GM18507 (cell line): ENCODE data around the gene MC1R.
"Not testable (repeated sequence)": the region's sequence is repeated elsewhere in the genome, so short reads cannot be mapped to it uniquely, and the experiment has no call there.

Experiments
- DNase-seq: peaks from one replicate; pipeline ENCODE4 v3.0.0; 2011; ENCODE audit warnings: low read depth; ENCODE audit not compliant: insufficient read length; ENCODE audit errors: extremely low spot score
- FAIRE-seq: peaks from 2 replicates; lab custom pipeline; 2011; peaks lifted over from hg19 to GRCh38; lab: Jason Lieb, UNC

MC1R gene

GRCh38 chr16:89918453-89919347 lies at the start of gene MC1R:
TSS of gene MC1R (plus strand) at chr16:89918862. CDS start at chr16:89919259, 397 bp downstream.
- FAIRE-seq (peak; percentile 24), DNase-seq (no peak)

- no peak for DNase-seq
- FAIRE-seq = no peak
Measured at GRCh38 chr16:89869911-89870310, 48.8 kb upstream of the MC1R start.

- DNase-seq (no peak), FAIRE-seq (no peak)
Measured at GRCh38 chr16:89870440-89870839, 48.2 kb upstream of the MC1R start.

GRCh38 chr16:89871895-89872294 lies 46.8 kb upstream of the MC1R start:
- FAIRE-seq = no peak

GRCh38 chr16:89873109-89873971 lies 45.3 kb upstream of the MC1R start, which contains the start of gene TCF25:
TSS of gene TCF25 (plus strand) at chr16:89873592. CDS start at chr16:89873668, 76 bp downstream.
- FAIRE-seq (peak; percentile 85), DNase-seq (peak; percentile 83)

More at GRCh38 chr16:89871895-89872294, 46.8 kb upstream of the MC1R start:
- DNase-seq = no peak

GRCh38 chr16:89873972-89874689 lies 44.5 kb upstream of the MC1R start:
- FAIRE-seq (peak; percentile 94), DNase-seq (peak; percentile 81)

- FAIRE-seq = not testable (repeated sequence)
Measured at GRCh38 chr16:89879123-89879522, 39.5 kb upstream of the MC1R start.

GRCh38 chr16:89880477-89881367 lies 37.9 kb upstream of the MC1R start:
- no peak for DNase-seq
- FAIRE-seq = no peak

More at GRCh38 chr16:89879123-89879522, 39.5 kb upstream of the MC1R start:
- not testable (repeated sequence) for DNase-seq

- FAIRE-seq (no peak), DNase-seq (no peak)
Measured at GRCh38 chr16:89881368-89881730, 37.3 kb upstream of the MC1R start.

- no peak for FAIRE-seq
Measured at GRCh38 chr16:89883346-89884040, 35.2 kb upstream of the MC1R start.

GRCh38 chr16:89884041-89884421 lies 34.6 kb upstream of the MC1R start:
- FAIRE-seq = no peak

More at GRCh38 chr16:89883346-89884040, 35.2 kb upstream of the MC1R start:
- DNase-seq = no peak

GRCh38 chr16:89887243-89887642 lies 31.4 kb upstream of the MC1R start:
- no peak for FAIRE-seq

More at GRCh38 chr16:89884041-89884421, 34.6 kb upstream of the MC1R start:
- DNase-seq = no peak

GRCh38 chr16:89890200-89890599 lies 28.5 kb upstream of the MC1R start:
- DNase-seq (no peak), FAIRE-seq (no peak)

More at GRCh38 chr16:89887243-89887642, 31.4 kb upstream of the MC1R start:
- no peak for DNase-seq

GRCh38 chr16:89890886-89891657 lies 27.6 kb upstream of the MC1R start:
- FAIRE-seq (no peak), DNase-seq (no peak)

GRCh38 chr16:89892055-89892630 lies 26.5 kb upstream of the MC1R start:
- no peak for FAIRE-seq
- DNase-seq = no peak

- DNase-seq = no peak
- FAIRE-seq = no peak
Measured at GRCh38 chr16:89892635-89893034, 26.0 kb upstream of the MC1R start.
